Activated T-cell treated with anti-CD3 and anti-CD28 coated beads, Interleukin-2, amount 50 U/mL, for 1 hour (primary cell): ENCODE data around the gene CDKAL1.
"Not testable (repeated sequence)": the region's sequence is repeated elsewhere in the genome, so short reads cannot be mapped to it uniquely, and the experiment has no call there.

Source experiments
- DNase-seq: peaks from one replicate; pipeline ENCODE4 v3.0.0-alpha.2; 2020

CDKAL1 gene

GRCh38 chr6:20554817-20555216, 20.6 kb downstream of the CDKAL1 start:
- no peak for DNase-seq

DNA sequence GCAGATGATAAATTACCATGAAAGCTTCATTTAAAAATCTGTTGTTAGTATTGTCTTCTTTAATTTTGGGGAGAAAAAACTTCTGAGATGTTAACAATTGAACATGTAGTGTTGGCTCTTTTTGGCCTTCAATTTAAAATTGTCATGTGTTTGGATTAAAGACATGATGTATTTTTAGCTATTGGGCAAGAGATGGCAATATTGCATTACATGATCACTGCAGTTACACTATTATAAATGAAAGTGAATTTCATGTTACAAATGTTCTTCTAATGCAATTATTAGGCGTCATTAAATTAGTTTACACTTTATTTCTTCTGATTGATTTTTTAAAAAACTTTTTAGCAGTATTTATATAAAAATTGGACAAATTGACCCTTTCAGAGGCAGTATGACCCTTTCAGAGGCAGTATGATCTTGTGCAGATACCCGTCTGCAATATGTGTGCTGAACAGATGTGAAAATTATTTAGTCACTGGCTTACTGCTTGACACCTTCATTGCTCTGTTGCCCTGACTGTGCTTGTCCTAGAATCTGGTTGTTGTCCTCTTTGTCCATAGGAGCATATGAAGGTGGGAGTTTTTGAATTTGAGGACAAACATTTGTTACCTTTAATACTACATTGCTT, 25.8 kb downstream of the CDKAL1 start:
- DNase-seq, result no peak

- no peak for DNase-seq
Observed at GRCh38 chr6:20563377-20563776, 29.1 kb downstream of the CDKAL1 start.

DNA sequence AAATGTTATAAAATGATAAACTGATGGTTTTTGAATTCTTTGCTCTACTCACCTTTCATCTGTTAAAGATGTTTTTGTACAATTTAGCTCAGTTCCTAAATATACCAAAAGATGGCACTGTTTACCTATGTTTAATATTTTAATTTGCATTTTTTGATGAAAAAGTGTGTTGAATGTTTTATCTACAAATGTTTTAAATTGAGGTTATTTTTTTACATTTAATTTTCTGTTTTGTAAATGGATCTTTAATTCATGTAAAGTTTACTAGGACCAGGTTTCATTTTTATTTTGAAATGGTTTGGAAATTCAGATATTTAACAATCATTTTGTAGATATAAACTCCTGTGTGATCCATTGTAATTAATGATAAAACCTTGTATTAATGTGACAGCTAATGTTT, 30.0 kb downstream of the CDKAL1 start:
- DNase-seq, result no peak

- no peak for DNase-seq
Observed at GRCh38 chr6:20564777-20565176, 30.5 kb downstream of the CDKAL1 start.

DNA sequence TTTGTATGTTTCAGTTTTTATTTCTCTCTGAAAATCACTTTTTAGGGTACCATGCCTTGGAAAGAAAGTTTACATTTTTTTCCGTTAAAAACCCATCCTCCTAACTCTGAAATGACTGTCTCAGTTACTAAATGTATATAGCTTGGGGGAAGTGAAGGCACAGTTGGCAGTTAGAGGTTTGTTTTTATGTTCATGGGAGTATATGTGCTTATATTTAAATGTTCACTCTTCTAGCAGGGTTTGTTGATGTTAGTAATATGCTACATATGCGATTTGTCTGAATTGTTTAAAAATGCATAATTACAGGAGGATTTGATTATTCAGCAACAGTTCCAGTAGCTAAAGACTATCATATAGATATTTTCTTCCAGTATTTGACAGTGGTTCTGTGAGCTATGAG, 31.1 kb downstream of the CDKAL1 start:
- no peak for DNase-seq

DNA sequence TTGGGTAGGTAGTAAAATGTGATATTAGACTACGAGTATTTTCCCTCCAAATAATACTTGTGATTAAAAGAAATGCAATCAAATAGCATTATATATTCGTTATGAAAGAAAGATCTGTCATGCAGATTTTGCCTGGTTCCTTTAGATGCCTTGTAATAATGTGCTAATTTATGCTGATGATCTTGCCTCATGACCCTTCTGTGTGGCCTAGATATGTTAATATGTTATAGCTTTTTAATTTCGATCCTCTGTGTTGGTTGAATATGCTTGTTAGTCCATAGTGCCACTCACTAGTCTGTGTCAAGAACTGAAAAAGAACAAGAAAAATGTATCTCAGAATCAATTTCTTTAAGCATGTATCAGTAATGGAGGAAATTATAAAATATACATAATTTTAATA, 31.9 kb downstream of the CDKAL1 start:
- no peak for DNase-seq

- DNase-seq, result no peak
Observed at GRCh38 chr6:20569000-20569610, 34.8 kb downstream of the CDKAL1 start.

- DNase-seq, result no peak
Observed at GRCh38 chr6:20571261-20571660, 37.0 kb downstream of the CDKAL1 start.

- DNase-seq, result no peak
Observed at GRCh38 chr6:20572288-20572687, 38.0 kb downstream of the CDKAL1 start.

- DNase-seq, result no peak
Observed at GRCh38 chr6:20572940-20573339, 38.7 kb downstream of the CDKAL1 start.

- no peak for DNase-seq
Observed at GRCh38 chr6:20574355-20574754, 40.1 kb downstream of the CDKAL1 start.

GRCh38 chr6:20575125-20575524, 40.9 kb downstream of the CDKAL1 start:
- DNase-seq, result no peak

- DNase-seq, result no peak
Observed at GRCh38 chr6:20575704-20576451, 41.6 kb downstream of the CDKAL1 start.

GRCh38 chr6:20577173-20577688, 43.0 kb downstream of the CDKAL1 start:
- no peak for DNase-seq

- DNase-seq, result no peak
Observed at GRCh38 chr6:20581070-20581469, 46.8 kb downstream of the CDKAL1 start.

- DNase-seq, result no peak
Observed at GRCh38 chr6:20582586-20583443, 48.6 kb downstream of the CDKAL1 start.

DNA sequence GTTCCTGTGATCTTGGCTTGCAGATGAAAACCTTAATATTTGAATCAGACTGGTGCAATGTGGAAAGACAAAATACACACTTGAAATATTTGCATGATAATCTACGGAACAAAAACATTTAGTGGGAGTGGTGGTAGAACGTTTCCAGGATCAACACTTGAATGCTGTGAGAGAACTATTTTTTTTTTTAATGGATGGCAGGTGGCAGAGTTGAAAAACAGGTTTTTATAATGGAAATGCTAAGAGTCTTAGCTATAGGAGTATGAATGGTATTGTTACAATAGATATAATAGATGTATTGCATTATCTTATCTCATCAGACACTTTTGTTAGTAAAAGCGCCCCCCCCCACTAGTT, 49.2 kb downstream of the CDKAL1 start:
- no peak for DNase-seq

- DNase-seq, result no peak
Observed at GRCh38 chr6:20584100-20584731, 50.0 kb downstream of the CDKAL1 start.

DNA sequence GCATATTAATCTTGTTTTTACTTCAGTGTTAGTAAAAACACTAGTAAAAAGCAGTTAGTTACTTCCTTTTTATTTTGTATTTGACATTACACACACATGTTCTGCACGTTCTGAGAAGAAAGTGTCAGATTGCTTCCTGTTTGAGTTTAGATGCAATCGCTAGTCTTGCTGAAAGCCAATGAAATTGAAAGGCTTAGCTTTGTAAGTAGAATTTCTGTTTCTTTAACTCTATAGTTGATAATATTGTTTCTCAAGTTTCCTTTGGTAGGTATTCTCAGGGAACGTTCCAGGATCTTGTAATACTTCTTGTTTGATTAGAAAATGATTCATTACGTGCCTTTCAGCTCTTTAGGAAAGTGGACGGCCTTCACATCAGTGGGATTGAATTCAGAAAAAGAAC, 55.0 kb downstream of the CDKAL1 start:
- no peak for DNase-seq

- DNase-seq, result not testable (repeated sequence)
Observed at GRCh38 chr6:20590476-20590875, 56.2 kb downstream of the CDKAL1 start.

DNA sequence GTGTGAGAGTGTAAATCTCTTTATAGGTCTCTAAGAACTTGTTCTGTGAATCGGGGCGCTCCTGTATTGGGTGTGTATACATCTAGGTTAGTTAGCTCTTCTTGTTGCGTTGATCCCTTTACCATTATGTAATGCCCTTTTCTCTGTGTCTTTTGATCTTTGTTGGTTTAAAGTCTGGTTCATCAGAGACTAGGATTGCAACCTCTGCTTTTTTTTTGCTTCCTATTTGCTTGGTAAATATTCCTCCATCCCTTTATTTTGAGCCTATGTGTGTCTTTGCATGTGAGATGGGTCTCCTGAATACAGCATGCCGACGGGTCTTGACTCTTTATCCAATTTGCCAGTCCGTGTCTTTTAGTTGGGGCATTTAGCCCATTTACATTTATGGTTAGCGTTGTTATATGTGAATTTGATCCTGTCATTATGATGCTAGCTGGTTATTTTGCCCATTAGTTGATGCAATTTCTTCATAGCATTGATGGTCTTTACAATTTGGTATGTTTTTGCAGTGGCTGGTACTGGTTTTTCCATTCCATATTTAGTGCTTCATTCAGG, 60.1 kb downstream of the CDKAL1 start:
- DNase-seq, result not testable (repeated sequence)
